ENCODE measurements around the gene SLC22A25. TPM values are rescaled to one million over a fixed set of nuclear protein-coding genes. Genes with fewer than 3 reads are reported as not detected.

The SLC22A25 gene
- total RNA-seq, 1 experiment from 2014 or later: not detected

- TF ChIP-seq ELF1 (IDR thresholded peaks at IDR 0.05; ENCODE audit: borderline replicate concordance, low read depth) (no peak), EZH2 (IDR thresholded peaks at IDR 0.05) (no peak), CBX3 (IDR thresholded peaks at IDR 0.05; ENCODE audit: low read depth) (no peak), POLR2A (IDR thresholded peaks at IDR 0.05; ENCODE audit: borderline replicate concordance, extremely low read depth, insufficient read depth, insufficient read length) (no peak), FOSL1 (IDR thresholded peaks at IDR 0.05; ENCODE audit: low read depth) (no peak)
- POLR2A ChIA-PET: no interaction called here
- no peaks in the 10 kb centered on the region for H3K36me3 ChIP-seq (ENCODE audit: control insufficient read depth in 1 of 2, insufficient read depth in 2 of 2, low read length in 2 of 2)
- no TSS peak for BruUV-seq (replicated peaks)
- no peak overlapping the region for H3K27ac ChIP-seq (ENCODE audit: low read depth, low read length)
- intact Hi-C loops (cut with micrococcal nuclease): no loop called here
- no peaks in the 10 kb centered on the region for H4K20me1 ChIP-seq (ENCODE audit: insufficient read depth)
- H3K79me2 ChIP-seq (ENCODE audit: insufficient read depth, low read length): no peaks in the 10 kb centered on the region
- H3K4me2 ChIP-seq (ENCODE audit: low read length): no peak overlapping the region
- ATAC-seq (no peak), DNase-seq (ENCODE audit: low read depth, low spot score) (no peak)
- H3K9me2 ChIP-seq (ENCODE audit: insufficient read depth): no peaks in the 10 kb centered on the region
- H3K4me1 ChIP-seq (ENCODE audit: control insufficient read depth in 1 of 2, insufficient read depth in 2 of 2, low read length in 2 of 2): no peaks in the 10 kb centered on the region
- no peak overlapping the region for H3K9ac ChIP-seq (ENCODE audit: low read length)
- H2AFZ ChIP-seq (ENCODE audit: low read depth, low read length, poor library complexity, severe bottlenecking): no peak overlapping the region
- peaks cover 28% of the 10 kb centered on the region; the same call in 1 of the 2 replicates for H3K27me3 ChIP-seq (ENCODE audit: insufficient read depth, low read length)
- CTCF ChIA-PET: no interaction called here
- H3K4me3 ChIP-seq (replicated peaks in 1 of 2; ENCODE audit: low read depth in 1 of 2, low read length in 2 of 2): no peak overlapping the region
- H3K9me3 ChIP-seq (ENCODE audit: control insufficient read depth in 1 of 2, insufficient read depth in 1 of 2, low read depth in 1 of 2, low read length in 2 of 2): no peaks in the 10 kb centered on the region
- RAD21 ChIA-PET (ENCODE audit: low non-redundant PET in 1 of 2, low total read pairs in 2 of 2, uncharacterized antibody in 2 of 2, unreplicated experiment in 2 of 2): no interaction called here
These were observed 34.0 kb upstream of the SLC22A25 start for GRCh38 chr11:63277345-63277943.

- TF ChIP-seq CTCF (IDR thresholded peaks at IDR 0.05 in 2 of 3, conservative IDR thresholded peaks at IDR 0.05 in 1 of 3; ENCODE audit: borderline replicate concordance in 1 of 3, insufficient read depth in 1 of 3, low read depth in 2 of 3, low read length in 2 of 3) (peak in 1 of 3 experiments; percentile 40; a peak in 2 of 6 replicates), SRF (IDR thresholded peaks at IDR 0.05; ENCODE audit: low read depth) (no peak), RAD21 (IDR thresholded peaks at IDR 0.05; ENCODE audit: low read depth) (peak; percentile 27; the same call in 1 of the 2 replicates), TCF7L2 (IDR thresholded peaks at IDR 0.05; ENCODE audit: borderline replicate concordance, extremely low read depth, insufficient read depth, insufficient read length) (no peak)
- ChIA-PET POLR2A (no interaction called here), RAD21 (ENCODE audit: low non-redundant PET in 1 of 2, low total read pairs in 2 of 2, uncharacterized antibody in 2 of 2, unreplicated experiment in 2 of 2) (no interaction called here), CTCF (interaction anchor here (0.7 kb wide), 1 partner anchor 239 kb away, joined by 3 read pairs; no protein-coding TSS in a partner anchor)
- no peaks in the 10 kb centered on the region for H3K9me2 ChIP-seq (ENCODE audit: insufficient read depth)
- H3K36me3 ChIP-seq (ENCODE audit: control insufficient read depth in 1 of 2, insufficient read depth in 2 of 2, low read length in 2 of 2): no peaks in the 10 kb centered on the region
- ATAC-seq (peak; percentile 64), DNase-seq (ENCODE audit: low read depth, low spot score) (peak; percentile 6)
- BruUV-seq (replicated peaks): no TSS peak
- no peaks in the 10 kb centered on the region for H3K4me1 ChIP-seq (ENCODE audit: control insufficient read depth in 1 of 2, insufficient read depth in 2 of 2, low read length in 2 of 2)
- peaks cover 39% of the 10 kb centered on the region; the same call in 1 of the 2 replicates for H3K27me3 ChIP-seq (ENCODE audit: insufficient read depth, low read length)
- H4K20me1 ChIP-seq (ENCODE audit: insufficient read depth): no peaks in the 10 kb centered on the region
- no peak overlapping the region for H3K4me2 ChIP-seq (ENCODE audit: low read length)
- no peaks in the 10 kb centered on the region for H3K79me2 ChIP-seq (ENCODE audit: insufficient read depth, low read length)
- H3K9me3 ChIP-seq (ENCODE audit: control insufficient read depth in 1 of 2, insufficient read depth in 1 of 2, low read depth in 1 of 2, low read length in 2 of 2): no peaks in the 10 kb centered on the region
- H3K27ac ChIP-seq (ENCODE audit: low read depth, low read length): no peak overlapping the region
- intact Hi-C loops (cut with micrococcal nuclease): no loop called here
- H3K9ac ChIP-seq (ENCODE audit: low read length): no peak overlapping the region
- no peak overlapping the region for H3K4me3 ChIP-seq (replicated peaks in 1 of 2; ENCODE audit: low read depth in 1 of 2, low read length in 2 of 2)
- H2AFZ ChIP-seq (ENCODE audit: low read depth, low read length, poor library complexity, severe bottlenecking): no peak overlapping the region
These were observed 31.4 kb upstream of the SLC22A25 start for GRCh38 chr11:63274776-63275175.

All from HCT116 (cell line).